Measurements from ENCODE around the gene DHX30.
"Not testable (repeated sequence)": the region's sequence is repeated elsewhere in the genome, so short reads cannot be mapped to it uniquely, and the experiment has no call there.

The DHX30 gene

GRCh38 chr3:47885168-47885567 lies 82.2 kb downstream of the DHX30 start:
- no peak for DNase-seq

- DNase-seq: not testable (repeated sequence)
Observed at GRCh38 chr3:47887991-47888390, 85.1 kb downstream of the DHX30 start.

- DNase-seq: peak; percentile 16
Observed at GRCh38 chr3:47888986-47889757, 86.2 kb downstream of the DHX30 start.

GRCh38 chr3:47890126-47890827 lies 87.3 kb downstream of the DHX30 start:
- DNase-seq: peak; percentile 82

GRCh38 chr3:47890828-47891612 lies 88.1 kb downstream of the DHX30 start:
- no peak for DNase-seq

GRCh38 chr3:47891613-47892005 lies 88.7 kb downstream of the DHX30 start:
- DNase-seq: peak; percentile 36

GRCh38 chr3:47892286-47893040 lies 89.5 kb downstream of the DHX30 start:
- peak; percentile 44 for DNase-seq

GRCh38 chr3:47895241-47895640 lies 92.3 kb downstream of the DHX30 start:
- DNase-seq: no peak

GRCh38 chr3:47896736-47897135 lies 93.8 kb downstream of the DHX30 start:
- DNase-seq: no peak

- DNase-seq: no peak
Observed at GRCh38 chr3:47897954-47898353, 95.0 kb downstream of the DHX30 start.

- no peak for DNase-seq
Observed at GRCh38 chr3:47899495-47900108, 96.7 kb downstream of the DHX30 start.
